Measurements from ENCODE around the gene MACROD2. TPM values are rescaled to one million over a fixed set of nuclear protein-coding genes. Genes with fewer than 3 reads are reported as not detected.

The MACROD2 gene
- total RNA-seq, 2 donors from 2014 or later = 0.95 to 4.2 TPM

- H3K27me3 ChIP-seq (replicated peaks; ENCODE audit: insufficient read depth) = no peaks in the 10 kb centered on the region
- TF ChIP-seq CTCF (IDR thresholded peaks at IDR 0.05) = no peak
- ATAC-seq (ENCODE audit: insufficient number of reproducible peaks, low FRiP score, low read depth) (no peak), DNase-seq (ENCODE audit: low spot score) (no peak)
- no peak overlapping the region for H3K27ac ChIP-seq
- no peaks in the 10 kb centered on the region for H3K36me3 ChIP-seq
- H3K4me3 ChIP-seq = no peak overlapping the region
- H3K9me3 ChIP-seq = no peaks in the 10 kb centered on the region
- H3K4me1 ChIP-seq (ENCODE audit: control insufficient read depth in 1 of 2, low read depth in 2 of 2) = peaks cover 0 to 4% of the 10 kb centered on the region in 2 donors
Observed at GRCh38 chr20:14707026-14707680, 711.8 kb downstream of the MACROD2 start.

GRCh38 chr20:14707865-14708596, 712.7 kb downstream of the MACROD2 start:
- TF ChIP-seq CTCF (IDR thresholded peaks at IDR 0.05) = no peak
- no peaks in the 10 kb centered on the region for H3K36me3 ChIP-seq
- H3K4me1 ChIP-seq (ENCODE audit: control insufficient read depth in 1 of 2, low read depth in 2 of 2) = peaks cover 0 to 12% of the 10 kb centered on the region in 2 donors
- no peaks in the 10 kb centered on the region for H3K9me3 ChIP-seq
- ATAC-seq (ENCODE audit: insufficient number of reproducible peaks, low FRiP score, low read depth) = no peak
- H3K27ac ChIP-seq = no peak overlapping the region
- H3K4me3 ChIP-seq = no peak overlapping the region
- no peaks in the 10 kb centered on the region for H3K27me3 ChIP-seq (replicated peaks; ENCODE audit: insufficient read depth)
- DNase-seq (ENCODE audit: low spot score) = no peak

- Histone ChIP-seq H3K27ac (no peak overlapping the region), H3K27me3 (replicated peaks; ENCODE audit: insufficient read depth) (no peaks in the 10 kb centered on the region), H3K9me3 (no peaks in the 10 kb centered on the region), H3K4me1 (ENCODE audit: control insufficient read depth in 1 of 2, low read depth in 2 of 2) (peaks cover 0 to 14% of the 10 kb centered on the region in 2 donors), H3K4me3 (no peak overlapping the region), H3K36me3 (no peaks in the 10 kb centered on the region)
- ATAC-seq (ENCODE audit: insufficient number of reproducible peaks, low FRiP score, low read depth) (no peak), DNase-seq (ENCODE audit: low spot score) (no peak)
- no peak for TF ChIP-seq CTCF (IDR thresholded peaks at IDR 0.05)
Observed at GRCh38 chr20:14709439-14709838, 714.1 kb downstream of the MACROD2 start.

- Histone ChIP-seq H3K4me3 (no peak overlapping the region), H3K36me3 (no peaks in the 10 kb centered on the region), H3K9me3 (no peaks in the 10 kb centered on the region), H3K27ac (no peak overlapping the region), H3K27me3 (replicated peaks; ENCODE audit: insufficient read depth) (no peaks in the 10 kb centered on the region), H3K4me1 (ENCODE audit: control insufficient read depth in 1 of 2, low read depth in 2 of 2) (peaks cover 0 to 14% of the 10 kb centered on the region in 2 donors)
- TF ChIP-seq CTCF (IDR thresholded peaks at IDR 0.05) = no peak
- ATAC-seq (ENCODE audit: insufficient number of reproducible peaks, low FRiP score, low read depth) (no peak), DNase-seq (ENCODE audit: low spot score) (no peak)
Observed at GRCh38 chr20:14710951-14711350, 715.6 kb downstream of the MACROD2 start.

- TF ChIP-seq CTCF (IDR thresholded peaks at IDR 0.05) = no peak
- no peak overlapping the region for H3K27ac ChIP-seq
- no peak for DNase-seq (ENCODE audit: low spot score)
- H3K9me3 ChIP-seq = no peaks in the 10 kb centered on the region
- ATAC-seq (ENCODE audit: insufficient number of reproducible peaks, low FRiP score, low read depth) = no peak
- peaks cover 0 to 14% of the 10 kb centered on the region in 2 donors for H3K4me1 ChIP-seq (ENCODE audit: control insufficient read depth in 1 of 2, low read depth in 2 of 2)
- no peaks in the 10 kb centered on the region for H3K27me3 ChIP-seq (replicated peaks; ENCODE audit: insufficient read depth)
- H3K4me3 ChIP-seq = no peak overlapping the region
- no peaks in the 10 kb centered on the region for H3K36me3 ChIP-seq
Observed at GRCh38 chr20:14711652-14712051, 716.3 kb downstream of the MACROD2 start.
